BLaER1 treated with 17β-estradiol and CSF1 and Interleukin-3, amounts not matched to agents 10 nM and 100 nM (cell line): ENCODE measurements around the gene AFG1L.

Experiments
- H3K27ac ChIP-seq, 11 experiments: shearing (Covaris generic); formaldehyde crosslinking; 2 replicates each; pipeline ENCODE4 v1.8.1; 2022
- H3K27me3 ChIP-seq, 11 experiments: shearing (Covaris generic); formaldehyde crosslinking; 2 replicates each; pipeline ENCODE4 v1.8.1; 2022
- H3K36me3 ChIP-seq, 11 experiments: shearing (Covaris generic); formaldehyde crosslinking; 2 replicates each; pipeline ENCODE4 v1.8.1; 2022
- H3K4me1 ChIP-seq, 10 experiments: shearing (Covaris generic); formaldehyde crosslinking; 2 replicates each; pipeline ENCODE4 v1.8.1; 2022
- H3K4me2 ChIP-seq, 11 experiments: shearing (Covaris generic); formaldehyde crosslinking; 2 replicates each; pipeline ENCODE4 v1.8.1; 2022
- H3K4me3 ChIP-seq, 10 experiments: shearing (Covaris generic); formaldehyde crosslinking; 2 replicates each; pipeline ENCODE4 v1.8.1; 2022
- H3K9ac ChIP-seq, 11 experiments: shearing (Covaris generic); formaldehyde crosslinking; 2 replicates each; pipeline ENCODE4 v1.8.1; 2022
- H3K9me3 ChIP-seq, 11 experiments: shearing (Covaris generic); formaldehyde crosslinking; replicated peaks in 1 of 11; 2 replicates each; pipeline ENCODE4 v1.8.1; 2022
- H4K20me1 ChIP-seq, 11 experiments: shearing (Covaris generic); formaldehyde crosslinking; 2 replicates each; pipeline ENCODE4 v1.8.1; 2022
- Cebpa-rat ChIP-seq, 11 experiments: shearing (Covaris generic); IDR thresholded peaks; 2 replicates each; pipeline ENCODE4 v1.8.1; 2022

Gene AFG1L

GRCh38 chr6:108455688-108456087 is 160.8 kb downstream of the AFG1L start:
- no peaks in the 10 kb centered on the region for H3K27me3 ChIP-seq
- H3K9me3 ChIP-seq = peaks cover 0 to 14% (median 0%) of the 10 kb centered on the region in 11 experiments; a peak in 4 of 22 replicates
- H3K27ac ChIP-seq = no peak overlapping the region
- no peak for TF ChIP-seq Cebpa-rat (IDR thresholded peaks at IDR 0.05)
- H3K4me1 ChIP-seq = peaks cover 6 to 23% (median 12%) of the 10 kb centered on the region in 10 experiments; a peak in 19 of 20 replicates
- no peaks in the 10 kb centered on the region for H4K20me1 ChIP-seq
- no peak overlapping the region for H3K4me2 ChIP-seq
- H3K36me3 ChIP-seq = no peaks in the 10 kb centered on the region
- H3K9ac ChIP-seq = no peak overlapping the region
- no peak overlapping the region for H3K4me3 ChIP-seq

- H3K4me1 ChIP-seq = peaks cover 7 to 31% (median 22%) of the 10 kb centered on the region in 10 experiments
- no peak for TF ChIP-seq Cebpa-rat (IDR thresholded peaks at IDR 0.05)
- H3K27me3 ChIP-seq = no peaks in the 10 kb centered on the region
These were observed 168.9 kb downstream of the AFG1L start for GRCh38 chr6:108463784-108464183.

GRCh38 chr6:108464418-108465097 is 169.7 kb downstream of the AFG1L start:
- 0 out of 22 replicates have a peak, but pooled peaks of 1 of the 11 experiments have one; percentile 8 for TF ChIP-seq Cebpa-rat (IDR thresholded peaks at IDR 0.05)
- Histone ChIP-seq H3K36me3 (no peaks in the 10 kb centered on the region), H3K4me2 (peak overlapping the region in 10 of 11 experiments; percentile 35 to 73 (median 66); a peak in 19 of 22 replicates), H3K4me1 (peaks cover 7 to 31% (median 22%) of the 10 kb centered on the region in 10 experiments), H3K4me3 (no peak overlapping the region), H3K27ac (peak overlapping the region in 6 of 11 experiments; percentile 15 to 54 (median 21); a peak in 7 of 22 replicates), H3K9me3 (no peaks in the 10 kb centered on the region; a peak in 1 of 22 replicates), H3K27me3 (no peaks in the 10 kb centered on the region), H3K9ac (no peak overlapping the region), H4K20me1 (no peaks in the 10 kb centered on the region)

More at GRCh38 chr6:108463784-108464183, 168.9 kb downstream of the AFG1L start:
- Histone ChIP-seq H3K4me3 (no peak overlapping the region), H3K4me2 (peak overlapping the region in 9 of 11 experiments; percentile 41 to 73 (median 66); a peak in 10 of 22 replicates), H3K9ac (no peak overlapping the region), H3K27ac (no peak overlapping the region), H4K20me1 (no peaks in the 10 kb centered on the region), H3K36me3 (no peaks in the 10 kb centered on the region), H3K9me3 (no peaks in the 10 kb centered on the region; a peak in 1 of 22 replicates)

GRCh38 chr6:108465098-108465495 is 170.2 kb downstream of the AFG1L start:
- H3K4me3 ChIP-seq = no peak overlapping the region
- peak overlapping the region in 5 of 11 experiments; percentile 15 to 54 (median 18); a peak in 7 of 22 replicates for H3K27ac ChIP-seq

GRCh38 chr6:108468346-108468745 is 173.5 kb downstream of the AFG1L start:
- Histone ChIP-seq H3K4me3 (no peak overlapping the region), H3K27ac (no peak overlapping the region), H4K20me1 (no peaks in the 10 kb centered on the region; a peak in 1 of 22 replicates), H3K9ac (no peak overlapping the region), H3K36me3 (peaks cover 0 to 4% (median 0%) of the 10 kb centered on the region in 11 experiments; a peak in 1 of 22 replicates), H3K9me3 (no peaks in the 10 kb centered on the region), H3K4me2 (no peak overlapping the region), H3K27me3 (no peaks in the 10 kb centered on the region), H3K4me1 (peaks cover 7 to 31% (median 20%) of the 10 kb centered on the region in 10 experiments)
- TF ChIP-seq Cebpa-rat (IDR thresholded peaks at IDR 0.05) = no peak

More at GRCh38 chr6:108465098-108465495, 170.2 kb downstream of the AFG1L start:
- H3K4me1 ChIP-seq = peaks cover 7 to 31% (median 22%) of the 10 kb centered on the region in 10 experiments
- no peak overlapping the region for H3K9ac ChIP-seq
- no peaks in the 10 kb centered on the region; a peak in 1 of 22 replicates for H3K9me3 ChIP-seq
- no peak for TF ChIP-seq Cebpa-rat (IDR thresholded peaks at IDR 0.05)
- no peaks in the 10 kb centered on the region for H3K27me3 ChIP-seq
- H3K4me2 ChIP-seq = peak overlapping the region in 10 of 11 experiments; percentile 35 to 73 (median 66); a peak in 19 of 22 replicates
- no peaks in the 10 kb centered on the region; a peak in 1 of 22 replicates for H4K20me1 ChIP-seq
- no peaks in the 10 kb centered on the region for H3K36me3 ChIP-seq

GRCh38 chr6:108469316-108469715 is 174.5 kb downstream of the AFG1L start:
- Histone ChIP-seq H3K9me3 (peaks cover 0 to 2% (median 0%) of the 10 kb centered on the region in 11 experiments; a peak in 1 of 22 replicates), H3K4me2 (no peak overlapping the region), H3K4me1 (peaks cover 7 to 21% (median 14%) of the 10 kb centered on the region in 10 experiments), H3K36me3 (peaks cover 0 to 4% (median 0%) of the 10 kb centered on the region in 11 experiments; a peak in 1 of 22 replicates), H3K4me3 (no peak overlapping the region), H3K27ac (no peak overlapping the region), H3K27me3 (no peaks in the 10 kb centered on the region), H4K20me1 (no peaks in the 10 kb centered on the region; a peak in 1 of 22 replicates), H3K9ac (no peak overlapping the region)
- no peak for TF ChIP-seq Cebpa-rat (IDR thresholded peaks at IDR 0.05)

GRCh38 chr6:108473197-108473596 is 178.3 kb downstream of the AFG1L start:
- no peak overlapping the region for H3K4me3 ChIP-seq
- no peaks in the 10 kb centered on the region; a peak in 1 of 22 replicates for H4K20me1 ChIP-seq
- H3K27ac ChIP-seq = no peak overlapping the region
- peaks cover 0 to 15% (median 0%) of the 10 kb centered on the region in 11 experiments; a peak in 6 of 22 replicates for H3K36me3 ChIP-seq
- H3K27me3 ChIP-seq = no peaks in the 10 kb centered on the region
- H3K9me3 ChIP-seq = peaks cover 0 to 13% (median 0%) of the 10 kb centered on the region in 11 experiments; a peak in 4 of 22 replicates
- no peak overlapping the region for H3K4me2 ChIP-seq
- no peak for TF ChIP-seq Cebpa-rat (IDR thresholded peaks at IDR 0.05)
- H3K9ac ChIP-seq = no peak overlapping the region
- no peaks in the 10 kb centered on the region for H3K4me1 ChIP-seq

GRCh38 chr6:108476376-108476775 is 181.5 kb downstream of the AFG1L start:
- H3K9ac ChIP-seq = no peak overlapping the region
- H3K4me2 ChIP-seq = no peak overlapping the region
- H3K4me1 ChIP-seq = no peaks in the 10 kb centered on the region
- TF ChIP-seq Cebpa-rat (IDR thresholded peaks at IDR 0.05) = no peak
- H3K27me3 ChIP-seq = no peaks in the 10 kb centered on the region
- H3K9me3 ChIP-seq = peaks cover 7 to 20% (median 10%) of the 10 kb centered on the region in 11 experiments; a peak in 20 of 22 replicates
- no peak overlapping the region for H3K27ac ChIP-seq
- no peak overlapping the region for H3K4me3 ChIP-seq
- H4K20me1 ChIP-seq = no peaks in the 10 kb centered on the region
- H3K36me3 ChIP-seq = peaks cover 5 to 47% (median 8%) of the 10 kb centered on the region in 11 experiments; a peak in 14 of 22 replicates

- Histone ChIP-seq H3K27ac (no peak overlapping the region), H3K27me3 (no peaks in the 10 kb centered on the region), H3K9ac (no peak overlapping the region), H4K20me1 (no peaks in the 10 kb centered on the region), H3K4me2 (no peak overlapping the region), H3K4me3 (no peak overlapping the region), H3K4me1 (no peaks in the 10 kb centered on the region), H3K9me3 (peaks cover 12 to 26% (median 16%) of the 10 kb centered on the region in 11 experiments; a peak in 20 of 22 replicates), H3K36me3 (peaks cover 7 to 53% (median 9%) of the 10 kb centered on the region in 11 experiments; a peak in 15 of 22 replicates)
- no peak for TF ChIP-seq Cebpa-rat (IDR thresholded peaks at IDR 0.05)
These were observed 182.1 kb downstream of the AFG1L start for GRCh38 chr6:108476847-108477430.
